ENCODE measurements around the gene NF2. TPM values are rescaled to one million over a fixed set of nuclear protein-coding genes. Genes with fewer than 3 reads are reported as not detected.

NF2 gene
- total and polyA plus RNA-seq, 10 of the 15 experiments (the other 5 are each of a cell fraction or from before 2014, with no cell fraction given): 2.2 to 49.8 (median 22.5) TPM

DNA sequence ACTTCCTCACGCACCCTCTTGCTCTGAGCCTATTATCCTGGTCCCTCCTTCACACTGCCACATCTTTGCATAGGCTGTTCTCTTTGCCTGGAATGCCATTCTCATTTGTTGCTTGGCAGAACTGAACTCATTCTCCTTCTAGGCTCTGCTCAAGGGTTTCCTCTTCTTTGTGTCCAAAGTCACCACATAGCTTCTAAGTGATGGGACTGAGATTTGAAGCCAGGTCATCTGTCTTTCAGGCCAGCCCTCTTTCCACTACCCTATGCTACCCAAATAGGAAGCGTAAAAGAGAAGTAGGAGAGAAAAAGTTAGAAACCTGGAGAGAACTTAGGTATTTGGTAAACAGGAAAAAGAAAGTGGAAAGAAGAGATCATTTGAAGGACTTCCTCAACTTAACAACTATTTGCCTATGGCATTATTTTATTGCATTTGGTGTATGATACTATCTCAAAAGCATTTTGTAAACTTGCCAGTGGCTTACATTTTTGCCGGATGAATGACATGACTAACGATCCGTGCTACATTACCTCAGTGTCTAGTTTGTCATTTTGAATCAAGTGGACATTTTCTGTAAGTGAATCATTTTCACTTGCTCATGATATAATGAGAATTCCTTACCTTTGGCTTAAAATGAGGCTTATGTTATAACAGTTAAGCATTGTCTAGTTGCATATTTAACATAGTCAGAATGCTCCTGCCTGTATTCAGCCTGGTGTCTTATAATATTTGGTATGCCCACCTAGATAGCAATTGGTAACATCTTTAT lies 18.5 kb downstream of the NF2 start:
- TF ChIP-seq SPI1 (IDR thresholded peaks at IDR 0.05; ENCODE audit: borderline replicate concordance, insufficient read depth, low read depth, low read length) (no peak), ZNF217 (IDR thresholded peaks at IDR 0.05) (no peak), CBX3 (IDR thresholded peaks at IDR 0.05; ENCODE audit: borderline replicate concordance, low read depth) (no peak), BRCA1 (IDR thresholded peaks at IDR 0.05; ENCODE audit: low read depth, low read length) (no peak), NR2C1 (IDR thresholded peaks at IDR 0.05) (no peak), TCF12 (IDR thresholded peaks at IDR 0.05; ENCODE audit: low read depth, low read length) (no peak), SUPT20H (IDR thresholded peaks at IDR 0.05; ENCODE audit: borderline replicate concordance, control insufficient read depth, low read depth, low read length) (no peak), MYC (IDR thresholded peaks at IDR 0.05; ENCODE audit: insufficient read depth, insufficient read length, insufficient replicate concordance, low read length, severe bottlenecking) (no peak), BHLHE40 (IDR thresholded peaks at IDR 0.05; ENCODE audit: borderline replicate concordance in 1 of 2, low read depth in 2 of 2, low read length in 1 of 2) (no peak), ZNF24 (IDR thresholded peaks at IDR 0.05) (no peak), CHD1 (IDR thresholded peaks at IDR 0.05; ENCODE audit: low read depth, low read length) (no peak), ATF2 (IDR thresholded peaks at IDR 0.05; ENCODE audit: low read length) (no peak), RUNX3 (IDR thresholded peaks at IDR 0.05; ENCODE audit: low read length) (no peak), POLR2AphosphoS5 (IDR thresholded peaks at IDR 0.05; ENCODE audit: low read length) (no peak), CBFB (IDR thresholded peaks at IDR 0.05; ENCODE audit: low read depth) (no peak), E2F8 (IDR thresholded peaks at IDR 0.05; ENCODE audit: low read depth, partially characterized antibody) (no peak)
- TF ChIP-seq, protein P1, sequence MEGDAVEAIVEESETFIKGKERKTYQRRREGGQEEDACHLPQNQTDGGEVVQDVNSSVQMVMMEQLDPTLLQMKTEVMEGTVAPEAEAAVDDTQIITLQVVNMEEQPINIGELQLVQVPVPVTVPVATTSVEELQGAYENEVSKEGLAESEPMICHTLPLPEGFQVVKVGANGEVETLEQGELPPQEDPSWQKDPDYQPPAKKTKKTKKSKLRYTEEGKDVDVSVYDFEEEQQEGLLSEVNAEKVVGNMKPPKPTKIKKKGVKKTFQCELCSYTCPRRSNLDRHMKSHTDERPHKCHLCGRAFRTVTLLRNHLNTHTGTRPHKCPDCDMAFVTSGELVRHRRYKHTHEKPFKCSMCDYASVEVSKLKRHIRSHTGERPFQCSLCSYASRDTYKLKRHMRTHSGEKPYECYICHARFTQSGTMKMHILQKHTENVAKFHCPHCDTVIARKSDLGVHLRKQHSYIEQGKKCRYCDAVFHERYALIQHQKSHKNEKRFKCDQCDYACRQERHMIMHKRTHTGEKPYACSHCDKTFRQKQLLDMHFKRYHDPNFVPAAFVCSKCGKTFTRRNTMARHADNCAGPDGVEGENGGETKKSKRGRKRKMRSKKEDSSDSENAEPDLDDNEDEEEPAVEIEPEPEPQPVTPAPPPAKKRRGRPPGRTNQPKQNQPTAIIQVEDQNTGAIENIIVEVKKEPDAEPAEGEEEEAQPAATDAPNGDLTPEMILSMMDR (IDR thresholded peaks at IDR 0.05 in 2 of 3, conservative IDR thresholded peaks at IDR 0.05 in 1 of 3; ENCODE audit: control insufficient read depth in 2 of 3, extremely low read depth in 1 of 3, insufficient read depth in 1 of 3, low read depth in 3 of 3, low read length in 3 of 3): no peak
- BruUV-seq (replicated peaks): no TSS peak
- no peak overlapping the region for H3K27ac ChIP-seq (ENCODE audit: control insufficient read depth, insufficient read depth)
- in situ Hi-C loops (cut with MboI) (no loop called here), intact Hi-C loops (cut with micrococcal nuclease; ENCODE audit: unreplicated experiment) (no loop called here)
- no peak overlapping the region for H2AFZ ChIP-seq (ENCODE audit: control insufficient read depth, low read depth, low read length)
- H4K20me1 ChIP-seq (ENCODE audit: control insufficient read depth, insufficient read depth): no peaks in the 10 kb centered on the region
- ATAC-seq: no peak
- CTCF ChIA-PET: interaction anchor here (1.0 to 4.5 kb wide), 3 partner anchors 17 to 382 kb away, joined by 3 to 34 read pairs (median 3); partner anchors contain the start of gene NF2
- H3K27me3 ChIP-seq (replicated peaks in 1 of 2; ENCODE audit: control insufficient read depth in 2 of 2, insufficient read depth in 2 of 2, low read length in 1 of 2): no peaks in the 10 kb centered on the region
- H3K4me3 ChIP-seq: no peak overlapping the region
- H3K4me1 ChIP-seq (ENCODE audit: control insufficient read depth, insufficient read depth, low read length): peaks cover 22% of the 10 kb centered on the region
- H3K9ac ChIP-seq (ENCODE audit: control insufficient read depth, insufficient read depth, low read length): no peak overlapping the region
- RAD21 ChIA-PET (ENCODE audit: unreplicated experiment): interaction anchor here (1.7 kb wide), 1 partner anchor 14 kb away, joined by 4 read pairs; no protein-coding TSS in a partner anchor
- 52% methylated on average over 5 of the region's 5 CpGs for WGBS (ENCODE audit: insufficient coverage, insufficient replicate concordance, low lambda C conversion rate, missing lambda C conversion rate)
- POLR2A ChIA-PET: interaction anchor here (0.6 kb wide), 1 partner anchor 12 kb away, joined by 3 read pairs; no protein-coding TSS in a partner anchor
- no peak for FAIRE-seq
- SMC1A ChIA-PET (ENCODE audit: uncharacterized antibody, unreplicated experiment): interaction anchor here (0.6 to 1.2 kb wide), 2 partner anchors 18 to 48 kb away, joined by 3 read pairs; no protein-coding TSS in a partner anchor
- no peak for DNase-seq (ENCODE audit: low read depth, low spot score)
- H3K9me3 ChIP-seq (replicated peaks; ENCODE audit: control insufficient read depth, insufficient read depth, low read length): no peaks in the 10 kb centered on the region
- H3K36me3 ChIP-seq (ENCODE audit: control insufficient read depth in 2 of 2, insufficient read depth in 2 of 2, low read length in 1 of 2): no peaks in the 10 kb centered on the region
- H3K79me2 ChIP-seq (ENCODE audit: control insufficient read depth, insufficient read depth, low read length): peaks cover 16% of the 10 kb centered on the region
- H3K4me2 ChIP-seq (ENCODE audit: control insufficient read depth, insufficient read depth): no peak overlapping the region

All from GM12878 (cell line).